ENCODE data around the gene B3GAT1.

The B3GAT1 gene

GRCh38 chr11:134399293-134399654 is 12.8 kb downstream of the B3GAT1 start:
- TF ChIP-seq, protein P1, sequence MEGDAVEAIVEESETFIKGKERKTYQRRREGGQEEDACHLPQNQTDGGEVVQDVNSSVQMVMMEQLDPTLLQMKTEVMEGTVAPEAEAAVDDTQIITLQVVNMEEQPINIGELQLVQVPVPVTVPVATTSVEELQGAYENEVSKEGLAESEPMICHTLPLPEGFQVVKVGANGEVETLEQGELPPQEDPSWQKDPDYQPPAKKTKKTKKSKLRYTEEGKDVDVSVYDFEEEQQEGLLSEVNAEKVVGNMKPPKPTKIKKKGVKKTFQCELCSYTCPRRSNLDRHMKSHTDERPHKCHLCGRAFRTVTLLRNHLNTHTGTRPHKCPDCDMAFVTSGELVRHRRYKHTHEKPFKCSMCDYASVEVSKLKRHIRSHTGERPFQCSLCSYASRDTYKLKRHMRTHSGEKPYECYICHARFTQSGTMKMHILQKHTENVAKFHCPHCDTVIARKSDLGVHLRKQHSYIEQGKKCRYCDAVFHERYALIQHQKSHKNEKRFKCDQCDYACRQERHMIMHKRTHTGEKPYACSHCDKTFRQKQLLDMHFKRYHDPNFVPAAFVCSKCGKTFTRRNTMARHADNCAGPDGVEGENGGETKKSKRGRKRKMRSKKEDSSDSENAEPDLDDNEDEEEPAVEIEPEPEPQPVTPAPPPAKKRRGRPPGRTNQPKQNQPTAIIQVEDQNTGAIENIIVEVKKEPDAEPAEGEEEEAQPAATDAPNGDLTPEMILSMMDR (IDR thresholded peaks at IDR 0.05; ENCODE audit: low read depth, low read length, missing control alignments) = no peak
- DNase-seq (ENCODE audit: extremely low read depth, low read depth) = no peak
- H3K4me3 ChIP-seq (replicated peaks; ENCODE audit: low read depth, low read length) = no peak overlapping the region

GRCh38 chr11:134398644-134399292 is 13.3 kb downstream of the B3GAT1 start:
- H3K4me3 ChIP-seq (replicated peaks; ENCODE audit: low read depth, low read length) = no peak overlapping the region
- DNase-seq (ENCODE audit: extremely low read depth, low read depth) = no peak
- TF ChIP-seq, protein P1 (IDR thresholded peaks at IDR 0.05; ENCODE audit: low read depth, low read length, missing control alignments) = no peak

DNA sequence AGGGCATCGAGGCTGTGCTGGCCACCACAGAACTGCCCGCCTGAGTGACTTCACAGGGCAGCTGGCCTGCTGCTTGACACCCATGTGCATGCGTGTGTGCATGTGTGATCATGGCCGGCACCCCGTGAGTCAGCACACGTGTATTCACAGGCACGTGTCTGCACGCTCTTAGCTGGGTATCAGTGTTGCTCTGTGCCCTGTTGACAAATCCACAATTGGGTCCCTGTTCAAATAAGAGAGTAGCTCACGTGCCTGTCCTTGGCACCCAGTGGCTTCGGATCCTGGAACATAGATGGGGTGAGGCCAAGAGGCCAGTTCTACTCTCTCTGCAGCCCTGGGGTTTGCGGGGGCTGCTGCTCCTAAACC is 14.0 kb downstream of the B3GAT1 start:
- H3K4me3 ChIP-seq (replicated peaks; ENCODE audit: low read depth, low read length) = no peak overlapping the region
- no peak for DNase-seq (ENCODE audit: extremely low read depth, low read depth)
- TF ChIP-seq, protein P1 (IDR thresholded peaks at IDR 0.05; ENCODE audit: low read depth, low read length, missing control alignments) = no peak

DNA sequence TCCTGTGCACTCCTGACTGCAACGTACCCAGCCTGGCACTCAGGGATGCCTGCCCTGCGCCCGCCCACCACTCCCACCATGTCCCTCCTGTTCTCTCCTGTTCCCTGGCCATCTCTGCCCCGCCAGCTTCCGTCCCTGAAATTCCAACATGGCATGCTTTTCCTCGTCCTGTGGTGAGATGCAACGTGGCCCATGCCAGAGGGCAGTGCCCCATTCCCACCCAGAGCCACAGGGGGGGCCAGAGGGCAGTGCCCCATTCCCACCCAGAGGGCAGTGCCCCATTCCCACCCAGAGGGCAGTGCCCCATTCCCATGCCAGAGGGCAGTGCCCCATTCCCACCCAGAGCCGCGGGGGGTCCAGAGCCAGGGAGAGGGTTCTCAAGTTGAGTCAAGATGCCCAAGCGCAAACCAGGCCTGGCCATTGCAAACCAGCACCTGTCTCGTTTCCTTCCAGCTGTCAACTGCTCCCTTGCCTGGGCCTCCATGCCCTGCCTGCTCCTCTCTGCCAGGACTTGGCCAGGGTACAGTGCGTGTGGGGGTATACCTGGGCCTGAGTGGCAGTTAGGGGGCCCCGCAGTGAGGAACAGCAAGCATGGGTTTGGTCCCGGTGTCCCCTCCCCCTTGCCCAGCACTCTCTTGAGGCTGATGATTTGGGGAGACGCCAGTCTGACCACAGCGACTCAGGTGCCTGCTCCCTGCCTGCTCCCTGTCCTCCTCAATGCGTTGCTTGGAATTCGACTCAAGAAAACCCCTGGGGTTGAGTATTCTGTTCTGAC is 14.6 kb downstream of the B3GAT1 start:
- DNase-seq (ENCODE audit: extremely low read depth, low read depth) = no peak
- TF ChIP-seq, protein P1 (IDR thresholded peaks at IDR 0.05; ENCODE audit: low read depth, low read length, missing control alignments) = no peak
- H3K4me3 ChIP-seq (replicated peaks; ENCODE audit: low read depth, low read length) = no peak overlapping the region

- TF ChIP-seq, protein P1 (IDR thresholded peaks at IDR 0.05; ENCODE audit: low read depth, low read length, missing control alignments) = no peak
- no peak overlapping the region for H3K4me3 ChIP-seq (replicated peaks; ENCODE audit: low read depth, low read length)
- no peak for DNase-seq (ENCODE audit: extremely low read depth, low read depth)
These were observed 17.0 kb downstream of the B3GAT1 start for GRCh38 chr11:134395002-134395401.

DNA sequence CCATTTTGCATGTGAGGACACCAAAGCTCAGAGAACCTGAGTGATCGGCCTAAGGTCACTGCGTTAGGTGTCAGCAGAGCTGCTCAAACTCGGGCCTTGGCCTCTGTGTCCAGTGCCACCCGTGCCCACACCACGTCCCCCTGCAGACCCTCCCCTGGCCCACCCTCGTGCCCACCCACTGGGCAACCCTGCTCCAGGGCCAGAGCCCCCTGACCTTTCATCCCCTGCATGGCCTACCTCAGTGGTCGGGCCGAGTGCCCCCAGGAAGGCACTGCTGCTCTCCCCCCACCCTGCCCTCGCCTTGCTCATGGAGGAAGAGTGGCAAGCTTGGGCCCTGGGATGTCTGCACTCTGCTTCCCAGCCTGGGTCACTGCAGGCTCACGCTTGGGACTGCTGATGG is 17.7 kb downstream of the B3GAT1 start:
- TF ChIP-seq, protein P1 (IDR thresholded peaks at IDR 0.05; ENCODE audit: low read depth, low read length, missing control alignments) = no peak
- H3K4me3 ChIP-seq (replicated peaks; ENCODE audit: low read depth, low read length) = no peak overlapping the region
- no peak for DNase-seq (ENCODE audit: extremely low read depth, low read depth)

All from HFF-Myc (cell line).